Gastroesophageal sphincter (tissue), 3 donors: Measurements from ENCODE around the gene ZBTB12.

Experiments used
- CTCF ChIP-seq, 4 experiments: fragments of 200-600 bp in 2 of 4; fragments of 450-650 bp in 2 of 4; sonication (generic) in 1 of 4; IDR thresholded peaks; one replicate each; pipeline ENCODE4 v1.5.1; 2017 to 2019; ENCODE audit warnings: antibody characterized with exemption in 4 of 4, mild to moderate bottlenecking in 2 of 4, moderate library complexity in 2 of 4
- POLR2A ChIP-seq, 2 donors: fragments of 450-650 bp; IDR thresholded peaks; one replicate each; pipeline ENCODE4 v1.6.1; 2017; ENCODE audit warnings: antibody characterized with exemption in 2 of 2, mild to moderate bottlenecking in 2 of 2, moderate library complexity in 1 of 2

- TF ChIP-seq CTCF (IDR thresholded peaks at IDR 0.05) (no peak), POLR2A (IDR thresholded peaks at IDR 0.05) (no peak)
Measured at GRCh38 chr6:31864818-31865204, 37.1 kb downstream of the ZBTB12 start.
